GM19239 (cell line): Measurements from ENCODE around the gene DCLRE1C.
"Not testable (repeated sequence)": the region's sequence is repeated elsewhere in the genome, so short reads cannot be mapped to it uniquely, and the experiment has no call there.

ENCODE experiments used
- DNase-seq: peaks from one replicate; pipeline ENCODE4 v3.0.0; 2011; ENCODE audit warnings: low spot score; ENCODE audit not compliant: insufficient read length
- FAIRE-seq: peaks from 2 replicates; lab custom pipeline; 2011; peaks lifted over from hg19 to GRCh38; lab: Jason Lieb, UNC

Gene DCLRE1C

DNA sequence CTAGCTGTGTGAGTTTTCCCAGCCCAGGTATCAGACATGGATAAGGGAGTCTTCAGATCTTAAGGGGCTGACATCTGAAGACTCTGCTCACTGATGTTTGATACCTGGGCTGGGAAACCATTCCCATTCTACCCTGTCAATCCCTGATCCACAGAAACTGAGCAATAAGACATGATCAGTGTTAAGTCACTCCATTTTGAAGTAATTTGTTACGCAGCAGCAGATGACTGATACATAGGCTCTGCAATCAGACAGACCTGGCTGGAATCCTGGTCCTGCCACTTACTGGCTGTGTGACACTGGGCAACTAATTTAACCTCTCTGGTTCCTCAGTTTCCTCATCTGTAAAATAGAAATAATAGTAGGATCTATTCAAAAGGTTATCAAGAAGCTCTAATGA, 6.6 kb downstream of the DCLRE1C start:
- DNase-seq (no peak), FAIRE-seq (no peak)

DNA sequence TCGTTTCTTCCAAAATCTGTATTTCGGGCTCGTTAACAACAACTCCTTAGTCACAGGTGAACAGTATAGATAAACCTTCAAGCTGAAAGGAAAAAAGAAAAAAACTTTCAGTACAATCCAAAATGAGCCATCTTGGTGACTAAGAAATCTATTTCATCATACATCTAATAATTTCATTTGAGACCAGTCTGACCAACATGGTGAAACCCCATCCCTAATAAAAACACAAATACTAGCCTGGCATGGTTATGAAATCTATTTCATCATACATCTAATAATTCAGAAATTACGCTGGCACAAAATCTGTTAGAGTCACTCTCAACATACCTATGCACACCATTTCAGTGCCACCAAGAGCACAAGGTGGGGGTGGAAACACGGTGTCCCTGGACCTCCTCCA, 8.8 kb downstream of the DCLRE1C start:
- no peak for DNase-seq

DNA sequence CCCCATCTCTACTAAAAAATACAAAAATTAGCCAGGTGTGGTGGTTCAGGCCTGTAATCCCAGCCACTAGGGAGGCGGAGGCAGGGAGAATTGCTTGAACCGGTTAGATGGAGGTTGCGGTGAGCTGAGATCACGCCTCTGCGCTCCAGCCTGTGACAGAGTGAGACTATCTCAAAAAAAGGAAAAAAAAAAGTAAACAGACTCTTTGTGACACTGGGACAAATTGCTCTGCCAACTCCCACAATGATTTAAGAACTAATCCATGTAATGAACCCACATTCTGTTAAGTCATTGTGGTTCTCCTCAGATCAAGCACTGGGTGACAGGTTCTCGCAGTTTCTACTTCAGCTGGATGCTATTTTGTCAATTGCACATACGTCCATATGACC, 11.0 kb downstream of the DCLRE1C start:
- not testable (repeated sequence) for DNase-seq, FAIRE-seq

More for the DNA sequence above, 8.8 kb downstream of the DCLRE1C start:
- no peak for FAIRE-seq

DNA sequence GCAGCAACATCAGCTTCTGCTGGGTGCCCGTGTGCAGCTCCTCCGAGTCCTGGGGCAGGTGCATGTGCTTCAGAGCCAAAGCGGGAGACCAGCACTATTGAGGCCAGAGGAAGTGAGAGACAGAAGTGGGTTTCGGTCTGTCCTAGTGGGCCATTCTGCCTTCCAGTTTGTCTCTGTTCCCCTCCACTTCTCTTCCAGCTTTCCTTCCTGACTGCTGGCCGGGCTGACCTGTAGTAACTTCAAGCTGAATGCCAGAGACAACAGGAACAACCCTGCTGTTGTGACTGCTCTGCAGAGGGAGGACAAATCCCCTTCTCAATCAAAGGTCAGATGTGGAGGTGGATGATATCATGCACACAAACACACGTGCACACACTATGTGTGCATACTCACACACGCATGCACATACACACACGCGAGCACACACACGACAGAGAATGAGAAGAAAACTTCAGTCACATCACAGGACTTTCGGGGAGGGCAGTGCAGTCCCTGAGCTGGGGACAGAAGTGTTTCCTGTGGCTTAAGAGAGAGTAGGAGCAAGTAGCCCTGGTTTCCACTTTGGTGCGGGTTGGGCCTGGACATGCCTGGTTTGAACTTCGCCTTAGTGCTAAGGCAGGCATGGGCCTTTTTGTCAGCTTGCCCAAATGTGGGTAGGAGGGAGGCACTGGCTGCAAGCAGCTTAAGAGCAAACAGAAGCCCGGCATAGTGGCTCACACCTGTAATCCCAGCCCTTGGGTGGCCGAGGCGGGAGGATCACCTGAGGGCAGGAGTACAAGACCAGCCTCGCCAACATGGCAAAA, 11.5 kb downstream of the DCLRE1C start:
- DNase-seq: not testable (repeated sequence)
- FAIRE-seq: peak; percentile 94

DNA sequence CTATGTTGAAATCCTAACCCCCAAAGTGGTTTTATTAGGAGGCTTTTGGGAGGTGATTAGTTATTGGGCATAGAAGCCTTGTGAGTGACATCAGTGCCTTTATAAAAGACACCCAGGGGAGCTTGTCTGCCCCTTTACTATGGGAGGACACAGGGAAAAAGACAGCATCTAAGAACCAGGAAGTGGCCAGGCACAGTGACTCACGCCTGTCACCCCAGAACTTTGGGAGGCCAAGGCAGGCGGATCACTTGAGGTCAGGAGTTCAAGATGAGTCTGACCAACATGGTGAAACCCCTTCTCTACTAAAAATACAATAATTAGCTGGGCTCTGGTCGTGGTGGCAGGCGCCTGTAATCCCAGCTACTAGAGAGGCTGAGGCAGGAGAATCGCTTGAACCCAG, 14.9 kb downstream of the DCLRE1C start:
- DNase-seq: not testable (repeated sequence)

DNA sequence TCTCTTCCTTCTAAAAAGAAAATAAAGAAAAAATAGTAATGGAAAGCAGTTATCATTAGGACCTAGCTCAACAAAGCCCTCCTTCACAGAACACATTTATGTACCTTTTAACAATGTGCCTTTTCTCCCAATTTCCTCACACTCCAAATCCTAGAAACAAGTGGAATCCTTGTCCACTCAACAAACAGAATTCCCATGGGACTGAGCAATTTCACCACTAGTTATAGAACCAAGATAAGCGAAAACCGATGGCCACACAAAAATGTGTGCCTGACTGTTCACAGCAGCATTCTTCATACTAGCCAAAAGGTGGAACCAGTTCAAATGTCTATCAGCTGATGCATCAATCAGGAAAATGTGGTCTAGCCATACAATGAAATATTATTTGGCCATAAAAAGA, 17.3 kb downstream of the DCLRE1C start:
- no peak for DNase-seq
- no peak for FAIRE-seq

More for the DNA sequence above, 14.9 kb downstream of the DCLRE1C start:
- not testable (repeated sequence) for FAIRE-seq

DNA sequence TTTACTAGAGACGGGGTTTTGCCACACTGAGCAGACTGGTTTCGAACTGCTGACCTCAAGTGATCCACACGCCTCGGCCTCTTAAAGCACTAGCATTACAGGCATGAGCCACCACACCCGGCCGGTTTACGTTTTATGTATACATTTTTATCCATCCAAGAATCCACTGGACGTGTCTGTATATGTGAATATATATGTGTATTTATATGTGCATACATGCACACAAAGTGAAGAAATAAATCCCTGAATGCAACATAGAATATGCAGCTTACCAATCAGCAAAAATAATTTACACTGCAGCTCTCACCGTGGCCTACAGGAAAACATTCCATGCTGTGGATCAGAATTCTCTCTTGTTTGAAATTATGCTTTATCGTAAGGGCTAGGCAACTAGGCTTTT, 23.3 kb downstream of the DCLRE1C start:
- no peak for FAIRE-seq
- no peak for DNase-seq

DNA sequence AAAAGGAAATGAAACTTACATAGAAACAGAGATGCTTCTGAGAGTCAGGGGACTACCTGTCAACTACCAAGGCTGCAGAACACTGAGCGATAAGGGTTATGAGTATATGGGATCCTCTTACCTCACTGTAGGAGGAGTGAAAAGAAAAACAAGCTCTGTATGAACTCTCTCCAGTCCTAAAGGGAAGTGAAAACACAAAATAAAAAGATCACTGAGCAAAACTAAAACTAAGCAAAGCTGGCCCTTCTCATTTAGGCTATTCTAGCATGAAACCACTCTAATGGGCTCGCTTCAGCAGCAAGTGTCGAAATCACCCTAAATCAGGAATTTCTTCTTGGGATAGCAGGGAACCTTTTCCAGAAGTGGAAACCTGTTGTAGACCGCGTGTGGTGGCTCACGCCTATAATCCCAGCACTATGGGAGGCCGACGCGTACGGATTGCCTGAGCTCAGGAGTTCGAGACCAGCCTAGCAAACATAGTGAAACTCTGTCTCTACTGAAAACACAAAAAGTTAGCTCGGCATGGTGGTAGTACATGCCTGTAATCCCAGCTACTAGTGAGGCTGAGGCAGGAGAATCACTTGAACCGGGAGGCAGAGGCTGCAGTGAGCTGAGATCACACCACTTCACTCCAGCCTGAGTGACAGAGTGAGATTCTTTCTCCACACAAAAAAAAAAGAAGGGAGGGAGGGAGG, 27.0 kb downstream of the DCLRE1C start:
- FAIRE-seq (peak; percentile 98), DNase-seq (peak; percentile 57)

DNA sequence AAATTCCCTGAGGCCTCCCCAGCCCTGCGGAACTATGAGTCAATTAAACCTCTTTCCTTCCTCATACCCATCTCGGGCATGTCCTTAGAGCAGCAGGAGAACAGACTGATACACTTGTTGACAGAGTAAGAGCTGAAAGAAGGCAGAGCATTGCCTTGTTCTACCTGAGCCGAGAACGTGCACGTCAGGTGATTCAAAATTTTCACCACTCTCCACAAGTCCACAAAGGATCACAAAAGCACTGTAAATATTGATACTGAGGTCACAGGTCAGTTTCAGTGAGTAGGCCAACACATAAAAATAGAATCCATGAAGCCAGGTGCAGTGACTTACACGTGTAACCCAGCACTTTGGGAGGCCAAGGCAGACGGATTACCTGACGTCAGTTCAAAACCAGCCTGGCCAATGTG, 27.8 kb downstream of the DCLRE1C start:
- FAIRE-seq: peak; percentile 93
- no peak for DNase-seq

DNA sequence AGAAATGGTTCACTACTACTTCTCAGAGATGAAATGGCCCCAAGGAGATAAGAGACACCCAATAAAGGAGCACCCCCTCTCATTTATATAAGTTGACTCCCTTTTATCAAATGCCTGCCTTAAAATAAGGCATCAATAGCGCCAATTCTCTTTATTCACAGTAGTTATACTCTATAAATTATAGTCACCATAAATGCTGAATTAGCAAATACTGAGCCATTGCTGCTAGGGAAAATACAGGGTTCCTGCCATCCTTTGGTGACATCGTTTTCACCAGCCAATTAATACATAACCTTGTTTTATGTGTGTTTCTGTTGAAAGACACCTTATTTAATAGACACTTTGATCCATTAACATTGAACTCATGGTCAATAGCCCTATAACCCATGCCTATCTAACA, 28.6 kb downstream of the DCLRE1C start:
- FAIRE-seq (no peak), DNase-seq (no peak)

DNA sequence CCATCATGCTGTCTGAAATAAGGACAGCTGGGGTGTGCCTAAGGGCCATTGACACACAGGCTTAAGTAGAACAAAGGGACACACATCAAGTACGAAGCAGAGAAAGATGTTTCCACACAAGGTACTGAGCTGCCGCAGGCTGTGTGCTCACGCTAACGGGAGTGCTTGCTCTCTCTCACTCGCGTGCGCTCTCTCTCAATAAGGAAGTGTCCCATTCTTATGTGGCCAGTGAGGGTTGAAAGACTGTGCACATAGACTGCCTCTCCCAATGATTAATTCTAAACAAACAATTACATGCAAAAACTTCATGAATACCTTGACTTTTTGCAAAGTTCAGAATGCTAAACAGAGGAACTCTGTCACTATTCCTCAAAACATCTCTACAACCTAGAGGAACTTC, 29.9 kb downstream of the DCLRE1C start:
- FAIRE-seq (no peak), DNase-seq (no peak)

DNA sequence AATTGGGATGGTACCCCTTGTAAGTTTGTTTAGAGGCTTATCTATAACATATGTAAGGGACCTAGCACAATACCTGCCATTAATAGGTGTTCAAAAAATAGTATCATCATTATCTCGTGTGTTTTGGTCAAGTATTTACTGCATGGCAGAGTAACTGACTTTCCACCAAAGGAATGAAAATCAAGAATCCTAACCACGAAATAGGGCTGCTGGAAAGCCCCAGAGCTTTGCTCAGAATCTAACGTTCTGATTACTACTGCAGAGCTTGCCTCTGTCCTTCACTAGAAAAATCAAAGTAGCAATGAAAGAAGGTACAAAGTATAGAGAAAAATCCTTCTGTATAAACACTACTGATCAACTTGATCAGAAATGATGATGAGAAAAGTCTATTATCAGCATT, 34.9 kb downstream of the DCLRE1C start:
- DNase-seq: no peak
- no peak for FAIRE-seq

DNA sequence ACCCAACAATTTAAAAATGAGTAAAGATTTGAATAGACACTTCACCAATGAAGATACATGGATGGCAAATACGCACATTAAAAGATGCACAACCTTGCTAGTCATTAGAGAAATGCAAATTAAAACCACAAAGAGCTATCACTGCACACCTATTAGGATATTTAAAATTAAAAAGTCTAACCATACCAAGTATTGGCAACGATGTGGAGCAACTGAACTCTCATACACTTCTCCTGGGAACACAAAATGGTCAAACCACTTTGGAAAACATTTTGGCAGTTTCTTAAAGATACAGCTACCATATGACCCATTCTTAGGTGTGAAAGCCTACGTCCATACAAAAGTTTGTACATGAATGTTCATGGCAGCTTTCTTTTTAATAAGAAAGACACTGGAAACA, 36.1 kb downstream of the DCLRE1C start:
- FAIRE-seq: no peak
- no peak for DNase-seq

DNA sequence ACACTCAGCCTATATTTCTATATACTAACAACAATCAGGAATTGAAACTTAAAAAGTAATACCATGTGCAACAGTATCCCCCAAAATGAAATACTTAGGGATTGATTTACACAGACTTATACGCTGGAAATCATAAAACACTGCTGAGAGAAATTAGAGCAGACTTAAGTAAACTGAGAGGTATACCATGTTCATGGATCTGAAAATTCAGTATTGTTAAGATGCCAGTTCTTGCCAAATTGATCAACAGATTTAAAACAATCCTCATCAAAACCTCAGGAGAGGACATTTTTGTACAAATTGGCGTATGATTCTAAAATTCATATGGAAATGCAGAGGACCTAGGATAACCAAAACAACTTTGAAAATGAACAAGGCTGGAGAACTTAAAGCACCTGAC, 37.3 kb downstream of the DCLRE1C start:
- DNase-seq (no peak), FAIRE-seq (no peak)

DNA sequence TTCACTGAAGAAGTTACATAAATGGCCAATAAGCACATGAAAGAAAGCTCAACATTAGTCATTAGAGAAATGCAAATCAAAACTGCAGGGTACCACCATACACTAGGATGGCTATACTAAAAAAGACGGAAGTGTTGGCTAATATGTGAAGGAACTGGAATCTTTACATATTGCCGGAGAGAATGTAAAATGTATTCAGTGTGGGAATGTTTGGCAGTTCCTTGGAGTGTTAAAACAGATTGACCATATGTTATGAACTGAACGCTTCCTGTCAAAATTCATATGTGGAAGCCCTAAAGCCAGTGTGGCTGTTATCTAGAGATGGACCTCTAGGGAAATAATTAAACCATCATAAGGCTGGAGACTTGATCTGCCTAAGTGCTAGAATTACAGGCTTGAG, 42.1 kb downstream of the DCLRE1C start:
- no peak for FAIRE-seq
- no peak for DNase-seq

DNA sequence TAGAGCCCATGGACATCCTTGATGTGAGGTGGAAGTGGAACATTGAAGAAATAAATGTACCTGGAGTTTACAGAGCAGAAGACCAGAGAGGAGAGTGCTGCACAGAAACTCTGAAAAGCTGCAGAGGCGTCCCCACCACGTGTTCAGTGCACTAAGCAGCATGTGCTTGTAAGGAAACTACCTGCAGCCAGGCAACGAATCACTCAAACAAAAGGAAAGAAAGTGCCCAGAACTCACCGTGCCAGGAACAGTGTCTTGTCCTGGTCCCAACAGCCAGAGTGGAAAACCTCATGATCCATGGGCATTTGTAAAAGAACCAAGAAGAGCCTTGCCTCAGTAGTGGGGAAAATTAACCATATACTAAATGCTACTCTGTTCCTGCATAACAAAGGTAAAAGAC, 42.9 kb downstream of the DCLRE1C start:
- DNase-seq (no peak), FAIRE-seq (no peak)

DNA sequence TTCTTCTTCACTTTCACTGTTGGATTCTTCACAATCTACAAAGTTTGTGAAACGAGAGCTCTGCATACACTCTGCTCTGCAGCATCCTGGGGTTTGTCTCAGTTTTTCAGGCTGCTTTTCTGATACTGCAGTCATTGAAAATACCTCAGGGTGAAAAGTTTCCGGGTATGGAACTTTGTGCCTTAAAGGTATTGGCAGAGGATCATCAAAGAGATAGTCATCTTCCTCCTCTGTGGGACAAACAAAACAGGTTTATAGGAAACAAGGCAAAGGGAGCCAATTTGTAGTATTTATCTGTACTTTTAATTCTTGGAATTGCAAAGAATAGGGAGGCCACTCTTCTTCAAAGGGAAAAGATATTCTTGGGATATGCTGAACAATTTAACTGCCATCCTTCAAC, 44.8 kb downstream of the DCLRE1C start:
- FAIRE-seq (no peak), DNase-seq (no peak)

DNA sequence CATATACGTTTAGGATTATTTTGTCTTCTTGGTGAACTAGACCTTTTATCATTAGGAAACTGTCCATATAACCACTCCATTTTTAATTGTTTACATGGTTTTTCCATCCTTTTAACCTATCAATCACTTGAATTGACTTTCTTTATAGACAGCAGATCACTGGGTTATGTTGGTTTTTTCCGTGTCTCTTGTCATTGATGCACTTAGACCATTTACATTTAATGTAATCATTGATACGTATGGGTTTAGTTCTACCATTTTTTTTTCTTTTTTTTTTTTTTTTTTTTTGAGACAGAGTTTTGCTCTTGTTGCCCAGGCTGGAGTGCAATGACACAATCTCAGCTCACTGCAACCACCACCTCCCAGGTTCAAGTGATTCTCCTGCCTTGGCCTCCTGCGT, 46.3 kb downstream of the DCLRE1C start:
- not testable (repeated sequence) for FAIRE-seq, DNase-seq

DNA sequence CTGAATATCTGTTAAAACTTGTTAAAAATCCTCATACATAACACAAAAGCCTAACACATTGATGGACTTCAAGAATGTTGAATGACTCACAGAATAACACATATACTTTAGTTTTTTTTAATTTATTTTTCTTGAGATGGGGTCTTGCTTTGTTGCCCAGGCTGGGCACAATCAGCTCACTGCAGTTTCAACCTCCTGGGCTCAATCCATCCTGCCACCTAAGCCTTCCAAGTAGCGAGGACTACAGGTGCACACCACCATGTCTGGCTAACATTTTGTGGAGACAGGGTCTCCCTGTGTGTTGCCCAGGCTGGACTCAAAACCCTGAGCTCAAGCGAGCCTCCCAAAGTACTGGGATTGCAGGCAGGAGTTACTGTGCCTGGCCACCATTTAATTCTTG, 47.1 kb downstream of the DCLRE1C start:
- no peak for DNase-seq
- FAIRE-seq: no peak

DNA sequence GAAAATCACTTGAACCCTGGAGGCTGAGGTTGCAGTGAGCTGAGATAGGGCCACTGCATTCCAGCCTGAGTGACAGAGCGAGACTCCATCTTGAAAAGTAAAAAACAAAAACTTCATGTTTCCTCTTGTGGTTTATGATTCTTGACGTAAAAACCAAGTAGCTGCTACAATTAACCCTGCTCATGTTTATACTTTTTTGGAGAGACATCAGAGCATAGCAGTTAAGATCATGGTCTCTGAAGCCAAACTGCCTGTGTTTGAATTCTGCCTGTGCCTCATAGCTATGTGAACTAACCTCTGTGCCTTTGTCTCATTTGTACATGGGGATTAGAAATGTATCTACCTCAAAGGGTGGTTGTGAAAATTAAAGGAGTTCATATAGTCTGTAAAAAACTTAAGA, 48.0 kb downstream of the DCLRE1C start:
- no peak for FAIRE-seq
- no peak for DNase-seq

DNA sequence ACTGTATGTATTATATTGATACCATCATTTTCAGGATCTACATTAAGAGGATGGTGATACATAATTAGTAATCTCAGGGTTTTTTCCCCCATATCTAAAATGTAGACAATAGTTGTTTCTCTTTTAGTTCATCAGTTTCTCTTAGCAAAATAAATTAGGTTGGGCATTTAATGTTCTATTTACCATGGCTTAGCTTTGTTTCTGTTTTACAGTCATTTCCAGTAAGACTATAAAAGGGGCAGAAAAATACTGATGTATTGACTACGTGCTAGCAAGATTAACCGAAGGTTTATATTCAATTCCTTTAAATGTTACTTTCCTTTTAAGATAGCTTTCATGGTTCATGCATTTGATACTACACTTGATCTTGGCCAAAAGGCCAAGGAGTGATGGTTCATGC, 49.0 kb downstream of the DCLRE1C start:
- no peak for DNase-seq

DNA sequence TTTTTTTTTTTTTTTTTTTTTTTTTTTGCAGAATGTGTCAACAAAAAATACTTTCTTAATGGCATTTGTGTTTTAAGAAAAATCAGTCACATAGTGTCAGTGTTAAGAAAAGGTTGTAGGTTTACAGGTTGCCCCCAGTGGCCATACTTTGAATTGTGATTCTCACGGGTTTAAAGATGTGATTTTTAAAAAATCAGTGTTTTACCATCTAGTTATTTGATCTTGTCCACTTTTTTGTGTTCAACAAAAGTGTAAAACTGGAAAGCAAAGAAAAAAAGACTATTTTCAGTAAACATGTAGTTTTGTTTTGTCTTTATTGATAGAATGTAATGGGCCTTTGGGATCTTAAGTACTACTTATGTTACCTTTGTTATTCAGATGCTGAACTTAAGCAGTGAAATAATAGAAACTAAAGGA, 49.6 kb downstream of the DCLRE1C start:
- FAIRE-seq (peak; percentile 18), DNase-seq (no peak)

More for the DNA sequence above, 49.0 kb downstream of the DCLRE1C start:
- no peak for FAIRE-seq
